MCF 10A (cell line): ENCODE results near the gene OR2A5. TPM values are rescaled to one million over a fixed set of nuclear protein-coding genes. Genes with fewer than 3 reads are reported as not detected.

ENCODE experiments used
- BruUV-seq: library from RNA; stranded (reverse); fragments of 400-500 nt; replicated peaks from 2 replicates; lab custom pipeline; 2021; lab: Mats Ljungman, UMichigan
- CTCF ChIA-PET: fragments of 300-600 bp; sonication (Branson Sonifier 250); formaldehyde crosslinking; extraction: SDS; loops from one replicate; lab custom pipeline; 2021; ENCODE audit warnings: antibody characterized with exemption, inconsistent platforms; lab: Yijun Ruan, JAX
- POLR2A ChIA-PET: fragments of 300-600, 350-650 bp; sonication (Branson Sonifier 250); formaldehyde crosslinking; extraction: SDS; loops from one replicate; lab custom pipeline; 2020; ENCODE audit warnings: antibody characterized with exemption, inconsistent platforms; lab: Yijun Ruan, JAX
- DNase-seq: peaks from one replicate; pipeline ENCODE4 v3.0.0-alpha.2; 2018; ENCODE audit not compliant: unreplicated experiment
- H3K27ac Mint-ChIP-seq: one replicate; pipeline ENCODE4 v1.8.0; 2022; ENCODE audit warnings: mild to moderate bottlenecking, low read depth, mixed read lengths; ENCODE audit not compliant: unreplicated experiment
- H3K27me3 Mint-ChIP-seq: one replicate; pipeline ENCODE4 v1.8.0; 2022; ENCODE audit warnings: mixed read lengths; ENCODE audit not compliant: insufficient read depth, unreplicated experiment
- H3K36me3 Mint-ChIP-seq: one replicate; pipeline ENCODE4 v1.8.0; 2022; ENCODE audit warnings: mild to moderate bottlenecking, moderate library complexity, mixed read lengths; ENCODE audit not compliant: insufficient read depth, unreplicated experiment
- H3K4me1 Mint-ChIP-seq: one replicate; pipeline ENCODE4 v1.8.0; 2022; ENCODE audit warnings: mixed read lengths; ENCODE audit not compliant: insufficient read depth, unreplicated experiment
- H3K4me3 Mint-ChIP-seq: one replicate; pipeline ENCODE4 v1.8.0; 2022; ENCODE audit warnings: mild to moderate bottlenecking, moderate library complexity, mixed read lengths; ENCODE audit not compliant: unreplicated experiment
- H3K9me3 Mint-ChIP-seq: one replicate; pipeline ENCODE4 v1.8.0; 2022; ENCODE audit warnings: mixed read lengths; ENCODE audit not compliant: unreplicated experiment
- intact Hi-C: fragments of 100-400 bp; cut with micrococcal nuclease; formaldehyde crosslinking; loops from 2 replicates; pipeline ENCODE4 v1.14.1; 2022
- total RNA-seq: library from RNA; stranded (reverse); gene quantifications from 2 replicates; pipeline ENCODE4 v1.2.3, GENCODE V29; 2022
- TF ChIP-seq, protein P1 (sequence below): fragments of 200-600 bp; IDR thresholded peaks from one replicate; pipeline ENCODE4 v1.8.0; 2022; ENCODE audit warnings: antibody characterized with exemption, mild to moderate bottlenecking; ENCODE audit not compliant: unreplicated experiment

Gene OR2A5
- total RNA-seq, 1 experiment from 2014 or later, result not detected

GRCh38 chr7:144011458-144012230 lies 37.1 kb upstream of the OR2A5 start:
- CTCF ChIA-PET, result interaction anchor here (0.6 to 1.9 kb wide), 13 partner anchors 8 to 700 kb away, joined by 3 to 19 read pairs (median 4); partner anchors contain the start of gene TCAF1
- BruUV-seq, result no TSS peak

DNA sequence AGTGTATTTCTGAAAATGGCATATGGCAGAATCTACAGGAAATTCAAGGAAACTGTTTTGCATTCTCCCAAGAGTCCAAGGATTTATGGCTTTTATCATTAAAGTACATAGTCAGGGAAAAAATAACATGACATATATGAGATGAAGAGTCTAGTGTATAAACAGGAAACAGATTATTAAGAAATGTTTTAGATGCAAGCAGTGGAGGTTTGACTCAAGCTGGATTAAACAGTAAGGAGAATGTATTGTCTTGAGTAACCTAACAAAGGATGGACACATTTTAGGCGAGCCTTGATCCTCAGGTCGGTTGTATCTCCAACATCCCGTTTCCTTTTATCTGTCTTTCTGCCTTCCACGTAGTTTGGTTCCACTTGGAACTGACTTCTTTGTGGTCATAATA lies 30.7 kb upstream of the OR2A5 start:
- POLR2A ChIA-PET, result no interaction called here
- Mint-ChIP-seq H3K4me3 (no peak overlapping the region), H3K36me3 (no peaks in the 10 kb centered on the region), H3K9me3 (no peaks in the 10 kb centered on the region), H3K27me3 (no peaks in the 10 kb centered on the region), H3K4me1 (no peaks in the 10 kb centered on the region), H3K27ac (no peak overlapping the region)
- intact Hi-C loops, result loop anchor here (2.0 kb wide), 1 partner anchor 117 kb away; no protein-coding TSS in a partner anchor
- TF ChIP-seq, protein P1, sequence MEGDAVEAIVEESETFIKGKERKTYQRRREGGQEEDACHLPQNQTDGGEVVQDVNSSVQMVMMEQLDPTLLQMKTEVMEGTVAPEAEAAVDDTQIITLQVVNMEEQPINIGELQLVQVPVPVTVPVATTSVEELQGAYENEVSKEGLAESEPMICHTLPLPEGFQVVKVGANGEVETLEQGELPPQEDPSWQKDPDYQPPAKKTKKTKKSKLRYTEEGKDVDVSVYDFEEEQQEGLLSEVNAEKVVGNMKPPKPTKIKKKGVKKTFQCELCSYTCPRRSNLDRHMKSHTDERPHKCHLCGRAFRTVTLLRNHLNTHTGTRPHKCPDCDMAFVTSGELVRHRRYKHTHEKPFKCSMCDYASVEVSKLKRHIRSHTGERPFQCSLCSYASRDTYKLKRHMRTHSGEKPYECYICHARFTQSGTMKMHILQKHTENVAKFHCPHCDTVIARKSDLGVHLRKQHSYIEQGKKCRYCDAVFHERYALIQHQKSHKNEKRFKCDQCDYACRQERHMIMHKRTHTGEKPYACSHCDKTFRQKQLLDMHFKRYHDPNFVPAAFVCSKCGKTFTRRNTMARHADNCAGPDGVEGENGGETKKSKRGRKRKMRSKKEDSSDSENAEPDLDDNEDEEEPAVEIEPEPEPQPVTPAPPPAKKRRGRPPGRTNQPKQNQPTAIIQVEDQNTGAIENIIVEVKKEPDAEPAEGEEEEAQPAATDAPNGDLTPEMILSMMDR, result no peak
- BruUV-seq, result no TSS peak
- DNase-seq, result no peak
- CTCF ChIA-PET, result interaction anchor here (0.6 to 1.2 kb wide), 3 partner anchors 13 to 160 kb away, joined by 3 to 5 read pairs (median 5); no protein-coding TSS in a partner anchor

More at GRCh38 chr7:144011458-144012230, 37.1 kb upstream of the OR2A5 start:
- H3K27me3 Mint-ChIP-seq, result no peaks in the 10 kb centered on the region
- POLR2A ChIA-PET, result interaction anchor here (1.3 kb wide), 1 partner anchor 110 kb away, joined by 4 read pairs; the partner anchor contains the start of gene TCAF1
- no peak overlapping the region for H3K27ac Mint-ChIP-seq
- no peak for DNase-seq
- no peaks in the 10 kb centered on the region for H3K4me1 Mint-ChIP-seq
- no peaks in the 10 kb centered on the region for H3K9me3 Mint-ChIP-seq
- intact Hi-C loops, result no loop called here
- H3K36me3 Mint-ChIP-seq, result peaks cover 6% of the 10 kb centered on the region
- TF ChIP-seq, protein P1, result peak; percentile 34
- H3K4me3 Mint-ChIP-seq, result no peak overlapping the region

- no TSS peak for BruUV-seq
- CTCF ChIA-PET, result interaction anchor here (0.7 to 1.2 kb wide), 2 partner anchors 34 to 126 kb away, joined by 3 read pairs; no protein-coding TSS in a partner anchor
- no peaks in the 10 kb centered on the region for H3K9me3 Mint-ChIP-seq
- TF ChIP-seq, protein P1, result no peak
- no peaks in the 10 kb centered on the region for H3K4me1 Mint-ChIP-seq
- H3K27me3 Mint-ChIP-seq, result no peaks in the 10 kb centered on the region
- no peak overlapping the region for H3K4me3 Mint-ChIP-seq
- DNase-seq, result peak; percentile 54
- no peaks in the 10 kb centered on the region for H3K36me3 Mint-ChIP-seq
- intact Hi-C loops, result loop anchor here (2.0 kb wide), 1 partner anchor 119 kb away; no protein-coding TSS in a partner anchor
- POLR2A ChIA-PET, result no interaction called here
- H3K27ac Mint-ChIP-seq, result no peak overlapping the region
Observed at GRCh38 chr7:144019457-144019856, 29.3 kb upstream of the OR2A5 start.

DNA sequence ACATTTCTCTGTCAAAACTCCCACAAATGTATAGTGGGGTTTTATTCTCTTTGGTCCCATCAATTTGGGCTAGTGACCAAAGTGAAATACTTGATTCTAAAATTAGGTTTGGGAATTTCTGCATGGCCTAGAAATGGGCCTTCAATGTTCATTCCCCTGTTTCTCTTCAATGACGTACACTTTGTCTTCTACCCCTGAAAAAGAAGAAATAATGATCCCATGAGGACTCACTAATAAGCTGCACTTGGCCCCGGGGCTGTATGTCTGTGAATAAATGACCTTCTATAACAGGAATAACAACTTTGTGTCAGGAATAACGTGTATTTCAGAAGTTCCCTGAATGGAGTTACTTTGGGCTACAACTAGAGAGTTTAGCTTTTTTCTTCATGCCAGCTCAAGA lies 28.4 kb upstream of the OR2A5 start:
- no TSS peak for BruUV-seq
- H3K27ac Mint-ChIP-seq, result no peak overlapping the region

More for the DNA sequence above, 28.4 kb upstream of the OR2A5 start:
- CTCF ChIA-PET, result interaction anchor here (0.5 to 0.9 kb wide), 3 partner anchors 13 to 44 kb away, joined by 3 read pairs; no protein-coding TSS in a partner anchor
- Mint-ChIP-seq H3K36me3 (no peaks in the 10 kb centered on the region), H3K9me3 (no peaks in the 10 kb centered on the region), H3K27me3 (no peaks in the 10 kb centered on the region), H3K4me1 (no peaks in the 10 kb centered on the region), H3K4me3 (no peak overlapping the region)
- POLR2A ChIA-PET, result interaction anchor here (1.2 kb wide), 1 partner anchor 118 kb away, joined by 3 read pairs; the partner anchor contains the start of gene TCAF1
- TF ChIP-seq, protein P1, result no peak
- no peak for DNase-seq
- intact Hi-C loops, result loop anchor here (10.0 kb wide), 1 partner anchor 46 kb away; no protein-coding TSS in a partner anchor
